ENCODE results near the gene PTPN23.

Gene PTPN23

DNA sequence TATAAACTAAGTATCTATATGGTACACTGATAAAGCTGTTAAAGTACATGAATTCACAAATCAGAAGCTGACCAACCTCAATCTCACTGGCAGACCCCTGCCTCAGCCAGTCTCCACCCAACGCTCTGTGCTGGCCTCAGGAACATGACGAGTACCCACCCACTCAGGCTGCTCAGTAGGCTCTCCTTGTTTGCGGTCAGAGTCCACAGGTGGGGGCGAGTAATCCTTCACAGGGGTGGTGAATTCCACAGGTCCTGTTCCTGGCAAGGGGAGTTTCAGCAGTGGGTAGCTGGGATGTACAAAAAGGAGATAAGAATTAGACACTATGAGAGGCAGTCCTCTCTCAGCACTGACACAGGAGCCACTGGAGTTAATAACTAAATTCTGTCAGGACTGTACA is 54.0 kb downstream of the PTPN23 start:
- TF ChIP-seq, protein P1, sequence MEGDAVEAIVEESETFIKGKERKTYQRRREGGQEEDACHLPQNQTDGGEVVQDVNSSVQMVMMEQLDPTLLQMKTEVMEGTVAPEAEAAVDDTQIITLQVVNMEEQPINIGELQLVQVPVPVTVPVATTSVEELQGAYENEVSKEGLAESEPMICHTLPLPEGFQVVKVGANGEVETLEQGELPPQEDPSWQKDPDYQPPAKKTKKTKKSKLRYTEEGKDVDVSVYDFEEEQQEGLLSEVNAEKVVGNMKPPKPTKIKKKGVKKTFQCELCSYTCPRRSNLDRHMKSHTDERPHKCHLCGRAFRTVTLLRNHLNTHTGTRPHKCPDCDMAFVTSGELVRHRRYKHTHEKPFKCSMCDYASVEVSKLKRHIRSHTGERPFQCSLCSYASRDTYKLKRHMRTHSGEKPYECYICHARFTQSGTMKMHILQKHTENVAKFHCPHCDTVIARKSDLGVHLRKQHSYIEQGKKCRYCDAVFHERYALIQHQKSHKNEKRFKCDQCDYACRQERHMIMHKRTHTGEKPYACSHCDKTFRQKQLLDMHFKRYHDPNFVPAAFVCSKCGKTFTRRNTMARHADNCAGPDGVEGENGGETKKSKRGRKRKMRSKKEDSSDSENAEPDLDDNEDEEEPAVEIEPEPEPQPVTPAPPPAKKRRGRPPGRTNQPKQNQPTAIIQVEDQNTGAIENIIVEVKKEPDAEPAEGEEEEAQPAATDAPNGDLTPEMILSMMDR (IDR thresholded peaks at IDR 0.05): no peak

- TF ChIP-seq, protein P1 (IDR thresholded peaks at IDR 0.05): no peak
Observed at GRCh38 chr3:47436180-47436579, 55.4 kb downstream of the PTPN23 start.

GRCh38 chr3:47440131-47440530 is 59.3 kb downstream of the PTPN23 start:
- TF ChIP-seq, protein P1 (IDR thresholded peaks at IDR 0.05): no peak

DNA sequence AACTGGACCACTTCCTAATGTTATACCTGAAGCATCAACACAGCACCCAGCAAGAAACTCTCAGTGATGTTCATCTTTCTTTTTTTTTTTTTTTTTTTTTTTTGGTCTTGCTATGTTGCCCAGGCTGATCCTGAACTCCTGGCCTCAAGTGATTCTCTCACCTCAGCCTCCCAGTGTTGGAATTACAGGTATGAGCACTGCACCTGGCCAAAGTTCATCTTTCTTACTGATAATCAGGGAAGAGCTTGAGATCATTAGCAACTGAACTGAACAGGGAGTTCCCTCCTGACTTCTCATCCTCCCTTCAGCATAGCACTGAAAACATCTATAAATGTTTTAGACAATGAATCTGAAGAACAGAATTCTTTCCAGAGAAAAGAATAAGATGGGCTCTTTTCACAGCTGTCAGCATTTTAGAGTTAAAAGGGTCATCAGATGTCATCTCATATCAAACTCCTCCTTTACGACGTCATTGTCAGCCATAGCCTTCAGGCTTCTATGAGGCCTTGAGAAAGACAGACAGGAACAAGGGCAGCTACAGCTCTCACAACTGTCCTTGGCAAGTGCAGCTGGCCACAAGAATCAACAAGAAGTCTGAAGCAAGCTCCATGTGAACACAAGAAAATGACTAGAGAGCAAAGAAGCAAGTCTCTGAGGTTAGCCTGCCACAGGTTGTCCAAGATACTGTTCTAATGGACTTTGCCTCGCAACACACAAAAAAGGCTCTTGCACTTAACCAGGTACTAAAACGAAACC is 61.2 kb downstream of the PTPN23 start:
- TF ChIP-seq, protein P1 (IDR thresholded peaks at IDR 0.05): no peak

DNA sequence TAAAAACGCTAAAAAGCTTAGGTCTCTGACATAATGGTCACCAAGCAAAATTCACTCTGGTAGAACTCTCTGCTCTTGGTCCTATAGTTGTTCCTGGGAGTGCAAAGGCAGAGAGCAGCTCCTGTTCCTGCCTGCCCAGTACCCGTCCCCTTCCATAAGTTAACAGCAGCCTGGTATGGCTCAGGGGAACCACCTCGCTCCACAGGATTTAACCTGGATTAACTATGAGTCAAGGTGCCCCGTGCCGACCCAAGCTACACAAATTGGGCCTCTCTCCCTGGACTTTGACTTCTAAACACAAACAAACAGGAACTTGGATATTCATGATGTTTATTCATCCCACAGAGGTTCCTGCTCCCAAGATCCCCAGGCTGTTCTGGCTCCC is 62.8 kb downstream of the PTPN23 start:
- TF ChIP-seq, protein P1 (IDR thresholded peaks at IDR 0.05): no peak

DNA sequence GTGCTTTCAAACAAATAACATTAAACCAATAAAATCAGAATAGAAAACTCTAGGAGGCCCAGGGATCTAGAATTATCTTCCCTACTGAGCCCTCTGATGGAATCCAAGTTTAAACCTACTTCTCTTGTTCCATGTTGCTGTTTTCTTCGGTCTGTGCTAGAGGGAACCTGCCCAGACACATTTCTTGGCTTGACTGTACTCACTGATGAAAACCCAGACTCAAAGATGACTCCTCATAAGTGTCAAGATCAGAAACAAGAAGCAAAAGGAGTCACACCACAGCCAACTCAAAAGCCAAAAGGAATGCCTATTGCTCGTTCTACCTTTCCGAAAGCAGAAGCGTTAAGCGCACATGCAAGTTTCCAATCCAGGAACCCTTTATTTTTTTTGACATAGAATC is 63.3 kb downstream of the PTPN23 start:
- TF ChIP-seq, protein P1 (IDR thresholded peaks at IDR 0.05): no peak

GRCh38 chr3:47452453-47453215 is 71.8 kb downstream of the PTPN23 start:
- TF ChIP-seq, protein P1 (IDR thresholded peaks at IDR 0.05): no peak
